HG03135 (cell line): ENCODE results near the gene SGSH.

ENCODE experiments used
- ATAC-seq: cut with Tn5 transposase; IDR thresholded peaks from one replicate; pipeline ENCODE4 v1.9.1; 2021; ENCODE audit warnings: mild to moderate bottlenecking, moderate library complexity; ENCODE audit not compliant: unreplicated experiment

Gene SGSH

DNA sequence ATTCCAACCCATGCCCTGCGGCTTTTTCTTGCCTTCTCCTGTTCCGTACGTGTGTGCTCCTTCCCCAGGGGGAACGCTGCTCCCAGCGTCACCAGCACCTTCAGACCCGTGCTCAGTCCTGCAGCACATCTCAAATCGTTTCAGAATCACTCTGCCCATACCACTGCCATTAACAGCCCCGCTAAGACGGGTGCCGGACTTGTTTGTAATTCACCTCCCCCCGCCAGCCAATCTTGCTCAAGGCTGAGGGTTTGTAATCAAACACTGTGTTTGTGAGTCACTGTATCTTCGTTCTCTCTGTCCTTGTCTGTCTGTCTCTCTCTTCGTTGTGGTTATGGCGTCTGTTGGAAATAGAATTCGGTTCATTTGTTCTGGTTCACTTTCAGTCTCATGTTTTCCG, 33.0 kb downstream of the SGSH start:
- no peak for ATAC-seq

DNA sequence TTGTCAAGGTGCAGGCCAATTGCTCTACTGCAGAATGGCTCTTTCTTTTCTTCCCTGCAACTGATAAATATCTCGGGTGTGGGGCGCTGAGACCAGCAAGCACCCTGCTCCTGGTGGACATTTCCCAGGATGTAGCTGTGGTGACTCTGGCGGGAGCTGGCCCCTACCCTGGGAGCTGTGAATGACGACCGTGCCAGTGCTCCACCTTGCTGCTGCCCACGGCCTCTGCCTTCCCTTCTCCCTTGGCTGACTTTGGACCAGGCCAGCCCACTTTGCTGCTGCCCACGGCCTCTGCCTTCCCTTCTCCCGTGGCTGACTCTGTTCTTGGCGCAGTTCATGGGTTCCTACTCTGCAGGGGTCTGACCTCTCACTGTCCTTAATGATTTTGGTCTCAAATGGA, 34.2 kb downstream of the SGSH start:
- no peak for ATAC-seq

- ATAC-seq, result no peak
Measured at GRCh38 chr17:80184423-80184714, 35.8 kb downstream of the SGSH start.

GRCh38 chr17:80183581-80184422, 36.3 kb downstream of the SGSH start:
- no peak for ATAC-seq

GRCh38 chr17:80182845-80183223, 37.3 kb downstream of the SGSH start:
- no peak for ATAC-seq

GRCh38 chr17:80182118-80182844, 37.9 kb downstream of the SGSH start:
- no peak for ATAC-seq

GRCh38 chr17:80181431-80181830, 38.7 kb downstream of the SGSH start:
- ATAC-seq, result no peak

DNA sequence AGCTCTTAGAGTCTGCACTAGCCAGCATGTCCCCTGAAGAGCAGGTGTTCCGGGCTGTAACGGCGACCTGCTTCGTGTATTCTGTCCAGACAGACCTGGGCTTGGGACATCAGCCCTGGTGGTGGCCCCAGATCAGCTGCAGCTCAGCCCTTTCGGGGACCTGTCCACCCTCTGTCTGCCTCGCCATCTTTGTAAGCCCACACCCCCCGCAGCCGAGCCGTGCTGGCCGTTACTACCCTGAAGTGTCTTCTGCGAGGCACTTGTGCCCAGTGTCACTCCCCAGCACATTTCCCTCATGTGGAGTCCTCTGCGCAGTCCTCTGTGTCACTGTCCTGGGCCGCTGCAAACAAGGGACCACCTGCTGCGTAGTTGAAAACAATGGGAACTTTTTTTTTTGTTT, 39.9 kb downstream of the SGSH start:
- ATAC-seq, result no peak

GRCh38 chr17:80177986-80178595, 42.0 kb downstream of the SGSH start:
- no peak for ATAC-seq

DNA sequence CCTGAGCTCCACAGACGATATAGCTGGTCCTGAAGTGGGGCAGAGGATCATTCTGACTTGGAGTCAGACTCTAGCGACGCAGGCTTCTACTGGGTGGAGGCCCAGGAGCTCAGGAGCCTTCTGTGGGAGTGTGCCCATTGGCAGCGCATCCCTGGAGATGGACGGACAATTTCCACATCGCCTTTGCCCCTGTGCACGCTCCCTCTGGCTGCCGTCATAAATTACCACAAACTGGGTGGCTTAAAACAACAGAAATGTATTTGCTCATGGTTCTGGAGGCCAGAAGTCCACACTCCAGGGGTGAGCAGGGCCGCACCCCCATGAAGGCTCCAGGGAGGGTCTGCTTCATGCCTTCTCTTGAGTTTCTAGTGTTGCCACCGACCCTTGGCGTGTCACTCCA, 43.4 kb downstream of the SGSH start:
- no peak for ATAC-seq

- ATAC-seq, result no peak
Measured at GRCh38 chr17:80173916-80174315, 46.2 kb downstream of the SGSH start.

GRCh38 chr17:80173126-80173525, 47.0 kb downstream of the SGSH start:
- ATAC-seq, result no peak

- ATAC-seq, result no peak
Measured at GRCh38 chr17:80171681-80172080, 48.5 kb downstream of the SGSH start.

GRCh38 chr17:80169784-80170500, 50.2 kb downstream of the SGSH start, which contains the start of gene CARD14:
CARD14 (plus strand) TSS chr17:80170030; CDS start chr17:80181439, 11,409 bp downstream.
- no peak for ATAC-seq

DNA sequence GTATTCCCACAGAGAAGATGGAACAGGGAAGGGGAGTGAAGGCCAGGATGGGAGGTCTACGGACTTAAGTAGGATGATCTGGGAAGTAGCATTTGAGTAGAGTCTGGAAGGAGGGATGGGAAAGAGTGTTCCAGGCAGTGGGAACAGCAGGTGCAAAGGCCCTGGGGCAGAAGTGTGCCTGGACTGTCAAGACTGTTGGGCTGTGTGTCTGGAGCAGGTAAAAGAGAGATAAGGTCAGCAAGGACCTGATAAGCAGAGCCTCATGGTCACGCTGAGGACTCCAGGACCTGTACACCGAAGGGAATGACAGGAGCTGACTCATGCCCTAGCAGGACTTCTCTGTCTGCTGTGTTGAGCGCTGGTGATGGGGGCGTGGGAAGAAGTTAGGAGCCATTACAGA, 51.0 kb downstream of the SGSH start:
- ATAC-seq, result no peak

GRCh38 chr17:80168371-80168770, 51.8 kb downstream of the SGSH start:
- no peak for ATAC-seq

GRCh38 chr17:80166446-80166845, 53.7 kb downstream of the SGSH start:
- no peak for ATAC-seq

DNA sequence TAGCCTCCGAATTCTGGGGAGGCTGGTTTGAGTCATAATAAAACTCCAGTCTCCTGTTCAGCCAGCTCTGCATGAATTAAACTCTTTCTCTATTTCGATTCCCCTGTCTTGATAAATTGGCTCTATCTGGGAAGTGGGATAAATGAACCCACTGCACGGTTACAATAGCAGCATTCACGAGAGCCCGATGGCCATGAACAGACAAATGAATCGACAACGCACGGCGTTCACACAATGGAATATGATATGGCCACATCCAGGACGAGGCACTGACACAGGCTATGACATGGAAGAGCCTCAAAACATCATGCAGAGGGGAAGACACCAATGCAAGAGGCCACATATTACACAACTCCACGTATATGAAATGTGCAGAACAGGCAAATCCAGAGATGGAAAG, 55.9 kb downstream of the SGSH start:
- no peak for ATAC-seq

- ATAC-seq, result no peak
Measured at GRCh38 chr17:80163336-80163735, 56.8 kb downstream of the SGSH start.

DNA sequence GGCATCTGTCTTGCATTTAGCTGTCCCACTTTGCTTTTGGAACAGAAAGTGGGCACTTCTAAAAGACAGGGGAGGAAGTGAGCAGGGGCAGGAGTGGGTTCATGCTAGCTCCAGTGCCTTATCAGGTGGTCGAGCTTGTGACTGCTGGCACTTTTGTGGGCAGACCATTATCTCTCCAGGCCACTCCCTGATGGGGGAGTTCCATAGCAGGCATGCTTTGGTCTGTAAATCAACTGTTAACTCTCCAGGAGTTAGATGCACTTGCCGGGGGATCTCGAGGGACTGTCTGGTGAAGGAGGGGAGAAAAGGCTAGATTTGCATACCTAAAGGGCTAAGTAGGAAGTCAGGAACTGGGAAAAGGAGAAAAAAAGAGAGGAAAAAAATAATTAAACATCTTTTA, 59.6 kb downstream of the SGSH start:
- ATAC-seq, result no peak
